Measurements from ENCODE around the gene TPSG1.
"Not testable (repeated sequence)": the region's sequence is repeated elsewhere in the genome, so short reads cannot be mapped to it uniquely, and the experiment has no call there.

The TPSG1 gene

GRCh38 chr16:1188432-1189189 lies 36.5 kb downstream of the TPSG1 start:
- DNase-seq (ENCODE audit: low read depth), result no peak
- H3K4me3 ChIP-seq (ENCODE audit: low read depth, low read length), result no peak overlapping the region
- no peak for TF ChIP-seq CTCF (IDR thresholded peaks at IDR 0.05; ENCODE audit: low read depth, low read length, missing control alignments)

- not testable (repeated sequence) for H3K4me3 ChIP-seq (ENCODE audit: low read depth, low read length); DNase-seq (ENCODE audit: low read depth)
These were observed 39.4 kb downstream of the TPSG1 start for GRCh38 chr16:1185460-1186207.

GRCh38 chr16:1184980-1185379 lies 40.1 kb downstream of the TPSG1 start:
- no peak for DNase-seq (ENCODE audit: low read depth)
- TF ChIP-seq CTCF (IDR thresholded peaks at IDR 0.05; ENCODE audit: low read depth, low read length, missing control alignments), result no peak
- H3K4me3 ChIP-seq (ENCODE audit: low read depth, low read length), result no peak overlapping the region

- no peak for DNase-seq (ENCODE audit: low read depth)
These were observed 40.8 kb downstream of the TPSG1 start for GRCh38 chr16:1184156-1184868.

GRCh38 chr16:1182950-1183907 lies 41.8 kb downstream of the TPSG1 start:
- H3K4me3 ChIP-seq (ENCODE audit: low read depth, low read length), result no peak overlapping the region
- no peak for DNase-seq (ENCODE audit: low read depth)
- TF ChIP-seq CTCF (IDR thresholded peaks at IDR 0.05; ENCODE audit: low read depth, low read length, missing control alignments), result no peak

More at GRCh38 chr16:1184156-1184868, 40.8 kb downstream of the TPSG1 start:
- no peak for TF ChIP-seq CTCF (IDR thresholded peaks at IDR 0.05; ENCODE audit: low read depth, low read length, missing control alignments)
- no peak overlapping the region for H3K4me3 ChIP-seq (ENCODE audit: low read depth, low read length)

- no peak for TF ChIP-seq CTCF (IDR thresholded peaks at IDR 0.05; ENCODE audit: low read depth, low read length, missing control alignments)
- no peak overlapping the region for H3K4me3 ChIP-seq (ENCODE audit: low read depth, low read length)
- DNase-seq (ENCODE audit: low read depth), result no peak
These were observed 42.8 kb downstream of the TPSG1 start for GRCh38 chr16:1182316-1182671.
